ENCODE results near the gene ZNF653.

DNA sequence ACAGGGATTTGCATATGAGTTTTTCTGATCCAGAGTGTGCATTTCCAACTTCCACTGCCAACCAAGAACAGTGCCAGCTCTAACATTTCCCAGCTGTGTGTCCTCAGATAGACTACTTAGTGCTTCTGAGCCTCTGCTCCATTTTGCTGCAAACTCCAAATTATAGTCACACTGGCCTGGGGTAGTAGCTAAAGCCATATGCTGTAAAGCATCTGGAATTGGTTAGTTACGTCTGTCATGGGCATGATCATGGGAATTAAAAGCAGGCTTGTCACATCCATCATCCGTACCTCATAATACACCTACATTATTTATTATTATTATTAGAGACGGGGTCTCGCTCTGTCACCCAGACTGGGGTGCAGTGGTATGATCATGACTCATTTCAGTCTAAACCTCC is 31.9 kb downstream of the ZNF653 start:
- TF ChIP-seq FOS (IDR thresholded peaks at IDR 0.05; ENCODE audit: borderline replicate concordance, insufficient read depth, low read length): no peak
- no peak for TF ChIP-seq EZH2 (IDR thresholded peaks at IDR 0.05; ENCODE audit: borderline replicate concordance, low read depth, low read length, severe bottlenecking)
- TF ChIP-seq CTCF (IDR thresholded peaks at IDR 0.05; ENCODE audit: extremely low read depth in 1 of 2, insufficient read depth in 1 of 2, low read depth in 1 of 2, low read length in 2 of 2): no peak
- TF ChIP-seq POLR2A (IDR thresholded peaks at IDR 0.05; ENCODE audit: low read depth, low read length): no peak
- no peak for TF ChIP-seq MAX (IDR thresholded peaks at IDR 0.05; ENCODE audit: insufficient read depth, insufficient read length)
- TF ChIP-seq JUN (IDR thresholded peaks at IDR 0.05; ENCODE audit: borderline replicate concordance, insufficient read depth, insufficient read length, low read depth): no peak
- no peak for TF ChIP-seq POLR2AphosphoS5 (IDR thresholded peaks at IDR 0.05; ENCODE audit: insufficient read depth, low read depth, low read length)
